Measurements from ENCODE around the gene CHCHD3. TPM values are rescaled to one million over a fixed set of nuclear protein-coding genes. Genes with fewer than 3 reads are reported as not detected.

CHCHD3 gene
- total RNA-seq, 1 donor from 2014 or later = 61.5 TPM

DNA sequence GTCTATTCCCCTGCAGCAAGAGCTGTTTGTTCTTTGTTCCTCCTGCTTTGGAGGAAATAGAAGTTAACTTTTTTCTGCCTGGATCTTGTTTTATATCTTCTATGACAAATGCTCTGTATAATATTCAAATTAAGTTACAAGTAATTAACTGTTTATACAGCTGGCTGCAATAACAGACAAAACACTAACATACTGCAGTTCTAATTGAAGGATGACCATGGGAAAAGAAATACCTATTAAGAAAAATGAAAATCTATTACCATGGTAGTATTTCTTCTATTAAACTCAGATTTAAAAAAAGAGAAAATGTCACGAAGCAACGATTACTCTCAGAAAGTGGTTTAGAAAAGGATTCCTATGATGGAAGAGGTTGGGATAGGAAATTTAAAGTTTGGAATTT is 291.8 kb downstream of the CHCHD3 start:
- Mint-ChIP-seq H3K27me3 (ENCODE audit: unreplicated experiment) (peaks cover 3% of the 10 kb centered on the region), H3K4me1 (ENCODE audit: low read depth, unreplicated experiment) (peaks cover 19% of the 10 kb centered on the region), H3K4me3 (ENCODE audit: unreplicated experiment) (no peak overlapping the region), H3K27ac (ENCODE audit: unreplicated experiment) (no peak overlapping the region), H3K36me3 (ENCODE audit: unreplicated experiment) (no peaks in the 10 kb centered on the region), H3K9me3 (ENCODE audit: unreplicated experiment) (peaks cover 2% of the 10 kb centered on the region)
- no peak for DNase-seq
- TF ChIP-seq, protein P1, sequence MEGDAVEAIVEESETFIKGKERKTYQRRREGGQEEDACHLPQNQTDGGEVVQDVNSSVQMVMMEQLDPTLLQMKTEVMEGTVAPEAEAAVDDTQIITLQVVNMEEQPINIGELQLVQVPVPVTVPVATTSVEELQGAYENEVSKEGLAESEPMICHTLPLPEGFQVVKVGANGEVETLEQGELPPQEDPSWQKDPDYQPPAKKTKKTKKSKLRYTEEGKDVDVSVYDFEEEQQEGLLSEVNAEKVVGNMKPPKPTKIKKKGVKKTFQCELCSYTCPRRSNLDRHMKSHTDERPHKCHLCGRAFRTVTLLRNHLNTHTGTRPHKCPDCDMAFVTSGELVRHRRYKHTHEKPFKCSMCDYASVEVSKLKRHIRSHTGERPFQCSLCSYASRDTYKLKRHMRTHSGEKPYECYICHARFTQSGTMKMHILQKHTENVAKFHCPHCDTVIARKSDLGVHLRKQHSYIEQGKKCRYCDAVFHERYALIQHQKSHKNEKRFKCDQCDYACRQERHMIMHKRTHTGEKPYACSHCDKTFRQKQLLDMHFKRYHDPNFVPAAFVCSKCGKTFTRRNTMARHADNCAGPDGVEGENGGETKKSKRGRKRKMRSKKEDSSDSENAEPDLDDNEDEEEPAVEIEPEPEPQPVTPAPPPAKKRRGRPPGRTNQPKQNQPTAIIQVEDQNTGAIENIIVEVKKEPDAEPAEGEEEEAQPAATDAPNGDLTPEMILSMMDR (IDR thresholded peaks at IDR 0.05; ENCODE audit: partially characterized antibody, unreplicated experiment) = no peak

DNA sequence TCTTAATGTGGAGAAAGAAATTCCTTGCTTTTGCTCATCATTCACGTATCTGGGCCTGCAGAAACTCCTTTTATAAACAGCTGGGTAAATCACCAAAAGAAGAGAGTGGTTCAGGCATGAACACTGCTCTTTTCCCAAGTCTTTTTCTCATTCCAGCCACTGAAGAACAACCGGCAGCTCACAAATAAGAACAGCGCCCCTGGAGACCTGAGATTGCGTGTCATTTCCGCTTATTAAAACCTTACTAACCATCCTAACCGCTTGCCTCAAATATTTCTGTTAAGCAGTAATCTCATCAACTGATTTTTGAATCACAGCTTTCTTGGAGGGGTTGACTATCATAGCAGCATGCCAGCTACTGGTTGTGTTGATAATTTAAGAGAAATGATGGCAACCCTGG is 292.6 kb downstream of the CHCHD3 start:
- H3K9me3 Mint-ChIP-seq (ENCODE audit: unreplicated experiment) = peaks cover 2% of the 10 kb centered on the region
- peaks cover 3% of the 10 kb centered on the region for H3K27me3 Mint-ChIP-seq (ENCODE audit: unreplicated experiment)
- TF ChIP-seq, protein P1 (IDR thresholded peaks at IDR 0.05; ENCODE audit: partially characterized antibody, unreplicated experiment) = no peak
- H3K4me1 Mint-ChIP-seq (ENCODE audit: low read depth, unreplicated experiment) = peaks cover 19% of the 10 kb centered on the region
- H3K36me3 Mint-ChIP-seq (ENCODE audit: unreplicated experiment) = no peaks in the 10 kb centered on the region
- no peak overlapping the region for H3K27ac Mint-ChIP-seq (ENCODE audit: unreplicated experiment)
- no peak for DNase-seq
- no peak overlapping the region for H3K4me3 Mint-ChIP-seq (ENCODE audit: unreplicated experiment)

DNA sequence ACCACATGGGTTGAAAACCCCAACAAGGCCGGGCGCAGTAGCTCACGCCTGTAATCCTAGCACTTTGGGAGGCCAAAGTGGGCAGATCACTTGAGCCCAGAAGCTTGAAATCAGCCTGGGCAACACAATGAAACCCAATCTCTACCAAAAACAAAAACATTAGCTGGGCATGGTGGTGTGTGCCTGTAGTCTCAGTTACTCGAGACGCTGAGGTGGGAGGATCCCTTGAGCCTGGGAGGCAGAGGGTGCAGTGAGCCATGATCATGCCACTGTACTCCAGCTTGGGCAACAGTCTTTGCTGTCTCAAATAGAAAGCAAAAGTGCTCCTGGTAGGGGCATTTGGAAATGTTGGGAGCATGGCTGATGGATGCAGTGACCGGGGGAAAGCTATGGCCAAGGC is 296.0 kb downstream of the CHCHD3 start:
- peaks cover 4% of the 10 kb centered on the region for H3K4me1 Mint-ChIP-seq (ENCODE audit: low read depth, unreplicated experiment)
- no peaks in the 10 kb centered on the region for H3K36me3 Mint-ChIP-seq (ENCODE audit: unreplicated experiment)
- peaks cover 3% of the 10 kb centered on the region for H3K27me3 Mint-ChIP-seq (ENCODE audit: unreplicated experiment)
- H3K4me3 Mint-ChIP-seq (ENCODE audit: unreplicated experiment) = no peak overlapping the region
- DNase-seq = no peak
- no peak overlapping the region for H3K27ac Mint-ChIP-seq (ENCODE audit: unreplicated experiment)
- H3K9me3 Mint-ChIP-seq (ENCODE audit: unreplicated experiment) = no peaks in the 10 kb centered on the region
- TF ChIP-seq, protein P1 (IDR thresholded peaks at IDR 0.05; ENCODE audit: partially characterized antibody, unreplicated experiment) = no peak

GRCh38 chr7:132784406-132784805 is 297.5 kb downstream of the CHCHD3 start:
- Mint-ChIP-seq H3K36me3 (ENCODE audit: unreplicated experiment) (no peaks in the 10 kb centered on the region), H3K4me1 (ENCODE audit: low read depth, unreplicated experiment) (peaks cover 4% of the 10 kb centered on the region), H3K4me3 (ENCODE audit: unreplicated experiment) (no peak overlapping the region), H3K9me3 (ENCODE audit: unreplicated experiment) (no peaks in the 10 kb centered on the region), H3K27ac (ENCODE audit: unreplicated experiment) (no peak overlapping the region), H3K27me3 (ENCODE audit: unreplicated experiment) (peaks cover 3% of the 10 kb centered on the region)
- no peak for DNase-seq
- TF ChIP-seq, protein P1 (IDR thresholded peaks at IDR 0.05; ENCODE audit: partially characterized antibody, unreplicated experiment) = no peak

- DNase-seq = no peak
- H3K27me3 Mint-ChIP-seq (ENCODE audit: unreplicated experiment) = peaks cover 3% of the 10 kb centered on the region
- TF ChIP-seq, protein P1 (IDR thresholded peaks at IDR 0.05; ENCODE audit: partially characterized antibody, unreplicated experiment) = no peak
These were observed 298.1 kb downstream of the CHCHD3 start for GRCh38 chr7:132783824-132784223.

More at GRCh38 chr7:132783824-132784223, 298.1 kb downstream of the CHCHD3 start:
- Mint-ChIP-seq H3K27ac (ENCODE audit: unreplicated experiment) (no peak overlapping the region), H3K9me3 (ENCODE audit: unreplicated experiment) (no peaks in the 10 kb centered on the region), H3K4me3 (ENCODE audit: unreplicated experiment) (no peak overlapping the region), H3K4me1 (ENCODE audit: low read depth, unreplicated experiment) (no peaks in the 10 kb centered on the region), H3K36me3 (ENCODE audit: unreplicated experiment) (no peaks in the 10 kb centered on the region)
